H1 (cell line): ENCODE measurements around the gene FBXL15. TPM values are rescaled to one million over a fixed set of nuclear protein-coding genes. Genes with fewer than 3 reads are reported as not detected.
A peak's percentile ranks its signal among the peaks of the same experiment; 100 is the strongest.

ENCODE experiments used
- CTCF ChIA-PET: fragments of 300-600 bp; sonication (Branson Sonifier 250); formaldehyde crosslinking; loops from one replicate; lab custom pipeline; 2021; ENCODE audit not compliant: partially characterized antibody; lab: Charles Lee
- POLR2A ChIA-PET: fragments of 300-600 bp; sonication (Branson Sonifier 250); formaldehyde crosslinking; loops from one replicate; lab custom pipeline; 2021; ENCODE audit warnings: inconsistent platforms; ENCODE audit not compliant: partially characterized antibody; lab: Charles Lee
- DNase-seq, 2 experiments: peaks; one replicate each; pipeline versions ENCODE4 v3.0.0 to v3.0.0-alpha.2; 2010 to 2022; ENCODE audit warnings: low spot score in 2 of 2, low read depth in 1 of 2, mixed read lengths in 1 of 2
- FAIRE-seq: peaks from 2 replicates; lab custom pipeline; 2011; peaks lifted over from hg19 to GRCh38; lab: Jason Lieb, UNC
- H2AFZ ChIP-seq: 2 replicates; pipeline ENCODE4 v1.8.1; 2012; ENCODE audit warnings: low read length, inconsistent platforms
- H2AK5ac ChIP-seq: 2 replicates; pipeline ENCODE4 v1.6.1; 2013; ENCODE audit warnings: low read depth, low read length
- H2BK120ac ChIP-seq: replicated peaks from 2 replicates; pipeline ENCODE3; 2013; ENCODE audit warnings: low read depth, low read length, inconsistent platforms
- H2BK12ac ChIP-seq: 2 replicates; pipeline ENCODE4 v1.6.1; 2013; ENCODE audit warnings: low read depth, low read length
- H2BK15ac ChIP-seq: 2 replicates; pipeline ENCODE4 v1.6.1; 2013; ENCODE audit warnings: low read length
- H2BK20ac ChIP-seq: 2 replicates; pipeline ENCODE4 v1.6.1; 2013; ENCODE audit warnings: low read length
- H2BK5ac ChIP-seq: 2 replicates; pipeline ENCODE4 v1.6.1; 2013; ENCODE audit warnings: low read depth, low read length
- H3K14ac ChIP-seq: 2 replicates; pipeline ENCODE4 v1.6.1; 2013; ENCODE audit warnings: inconsistent platforms; ENCODE audit not compliant: insufficient read length
- H3K18ac ChIP-seq: 2 replicates; pipeline ENCODE4 v1.6.1; 2013; ENCODE audit warnings: low read length; ENCODE audit errors: extremely low read depth
- H3K23ac ChIP-seq: 2 replicates; pipeline ENCODE4 v1.6.1; 2013; ENCODE audit warnings: inconsistent platforms; ENCODE audit not compliant: insufficient read length
- H3K23me2 ChIP-seq: 2 replicates; pipeline ENCODE4 v1.6.1; 2013; ENCODE audit warnings: low read depth, low read length
- H3K27ac ChIP-seq: 2 replicates; pipeline ENCODE4 v1.6.1; 2011; ENCODE audit warnings: low read depth, low read length, inconsistent platforms
- H3K27me3 ChIP-seq, 4 experiments: replicated peaks in 1 of 4; 1 replicate in 1 of 4; 2 replicates in 3 of 4; pipeline versions ENCODE4 v1.6.1 to v1.8.1; 2011 to 2013; ENCODE audit warnings: low read length in 3 of 4, mild to moderate bottlenecking in 3 of 4, inconsistent platforms in 2 of 4, mixed read lengths in 2 of 4, moderate library complexity in 1 of 4; ENCODE audit not compliant: control insufficient read depth in 3 of 4, insufficient read depth in 3 of 4; ENCODE audit errors: extremely low read depth in 1 of 4
- H3K36me3 ChIP-seq, 4 experiments: 2 replicates each; pipeline versions ENCODE4 v1.6.1 to v1.8.1; 2011 to 2013; ENCODE audit warnings: mild to moderate bottlenecking in 4 of 4, low read length in 3 of 4, moderate library complexity in 2 of 4, control low read depth in 1 of 4, inconsistent platforms in 1 of 4; ENCODE audit not compliant: insufficient read depth in 4 of 4, control insufficient read depth in 2 of 4
- H3K4ac ChIP-seq: replicated peaks from 2 replicates; pipeline ENCODE3; 2013; ENCODE audit warnings: low read length, low read depth, mixed read lengths, inconsistent platforms; ENCODE audit not compliant: insufficient read length
- H3K4me1 ChIP-seq, 4 experiments: replicated peaks in 1 of 4; 1 replicate in 1 of 4; 2 replicates in 3 of 4; pipeline versions ENCODE4 v1.6.1 to v1.8.1; 2011 to 2013; ENCODE audit warnings: low read length in 3 of 4, inconsistent platforms in 2 of 4, mixed read lengths in 1 of 4; ENCODE audit not compliant: insufficient read depth in 4 of 4, control insufficient read depth in 3 of 4
- H3K4me2 ChIP-seq, 2 experiments: 2 replicates each; pipeline versions ENCODE4 v1.6.1 to v1.8.1; 2011 to 2013; ENCODE audit warnings: low read depth in 2 of 2, low read length in 2 of 2, control low read depth in 1 of 2, inconsistent platforms in 1 of 2, mild to moderate bottlenecking in 1 of 2; ENCODE audit not compliant: insufficient read depth in 1 of 2
- H3K4me3 ChIP-seq, 4 experiments: fragments of 200-600, 300-600 bp in 1 of 4; sonication (generic), shearing (Covaris generic), sonication (Bioruptor Twin) in 1 of 4; 2 replicates each; pipeline versions ENCODE4 v1.5.1 to v1.8.1; 2011 to 2016; ENCODE audit warnings: low read length in 4 of 4, low read depth in 3 of 4, control low read depth in 2 of 4, inconsistent platforms in 2 of 4, mild to moderate bottlenecking in 2 of 4, mixed read lengths in 1 of 4, moderate library complexity in 1 of 4; ENCODE audit not compliant: insufficient read depth in 2 of 4; ENCODE audit errors: extremely low read depth in 1 of 4
- H3K56ac ChIP-seq: replicated peaks from 2 replicates; pipeline ENCODE3; 2013; ENCODE audit warnings: low read depth, mild to moderate bottlenecking, mixed read lengths, low read length, inconsistent platforms; ENCODE audit not compliant: insufficient read length
- H3K79me1 ChIP-seq: 2 replicates; pipeline ENCODE4 v1.6.1; 2013; ENCODE audit warnings: low read depth, low read length, control low read depth
- H3K79me2 ChIP-seq, 2 experiments: 2 replicates each; pipeline versions ENCODE4 v1.6.1 to v1.8.1; 2012 to 2013; ENCODE audit warnings: low read length in 2 of 2, mild to moderate bottlenecking in 2 of 2, inconsistent platforms in 1 of 2; ENCODE audit not compliant: insufficient read depth in 2 of 2, control insufficient read depth in 1 of 2
- H3K9ac ChIP-seq, 4 experiments: replicated peaks in 1 of 4; 1 replicate in 1 of 4; 2 replicates in 3 of 4; pipeline versions ENCODE4 v1.6.1 to v1.8.1; 2011 to 2013; ENCODE audit warnings: low read depth in 3 of 4, low read length in 3 of 4, control low read depth in 2 of 4, mild to moderate bottlenecking in 2 of 4, moderate library complexity in 2 of 4, inconsistent platforms in 1 of 4; ENCODE audit errors: extremely low read depth in 1 of 4
- H3K9me3 ChIP-seq, 2 experiments: 2 replicates each; pipeline versions ENCODE4 v1.6.1 to v1.8.1; 2012 to 2013; ENCODE audit warnings: mild to moderate bottlenecking in 2 of 2, moderate library complexity in 2 of 2, control low read depth in 1 of 2, inconsistent platforms in 1 of 2, low read depth in 1 of 2, low read length in 1 of 2, mixed read lengths in 1 of 2; ENCODE audit not compliant: insufficient read depth in 2 of 2
- H4K20me1 ChIP-seq, 2 experiments: replicated peaks in 1 of 2; 2 replicates each; pipeline versions ENCODE3 to v1.8.1; 2011 to 2013; ENCODE audit warnings: inconsistent platforms in 2 of 2, low read length in 2 of 2, mild to moderate bottlenecking in 1 of 2; ENCODE audit not compliant: insufficient read depth in 2 of 2, control insufficient read depth in 1 of 2
- H4K5ac ChIP-seq: 2 replicates; pipeline ENCODE4 v1.6.1; 2013; ENCODE audit warnings: low read length, low read depth, mixed read lengths, inconsistent platforms; ENCODE audit not compliant: insufficient read length
- H4K8ac ChIP-seq: 2 replicates; pipeline ENCODE4 v1.8.0; 2013; ENCODE audit warnings: mild to moderate bottlenecking, moderate library complexity, low read length, inconsistent platforms; ENCODE audit not compliant: insufficient read depth; ENCODE audit errors: extremely low read depth
- H4K91ac ChIP-seq: replicated peaks from 2 replicates; pipeline ENCODE3; 2013; ENCODE audit warnings: low read length, mixed read lengths, inconsistent platforms; ENCODE audit not compliant: insufficient read length
- WGBS, 2 experiments: shearing (Covaris generic) in 1 of 2; methylation state at CpG; one replicate each; pipeline versions ENCODE4 v1.1.6 to v1.1.7; 2013 to 2015; ENCODE audit warnings: low lambda C conversion rate in 2 of 2, mixed read lengths in 2 of 2, inconsistent platforms in 1 of 2, low coverage in 1 of 2, missing lambda C conversion rate in 1 of 2; ENCODE audit not compliant: insufficient replicate concordance in 2 of 2, insufficient coverage in 1 of 2, insufficient read length in 1 of 2; ENCODE audit errors: extremely low coverage in 1 of 2, missing lambda C conversion rate in 1 of 2; 5-methylcytosine and 5-hydroxymethylcytosine counted together
- polyA plus RNA-seq, 7 experiments: library from polyadenylated mRNA; depleted of rRNA in 3 of 7; stranded (reverse) in 5 of 7; unstranded in 2 of 7; fragments of >200 nt in 5 of 7; fragments of 200-250 nt in 2 of 7; gene quantifications; 1 replicate in 5 of 7; 2 replicates in 1 of 7; 4 replicates in 1 of 7; pipeline versions ENCODE4 v1.2.1 to v1.2.3, GENCODE V29; 2011 to 2013; ENCODE audit warnings: missing spikeins in 2 of 7, mixed read lengths in 2 of 7
- total RNA-seq: library from RNA; stranded (reverse); fragmentation: NEBNext Ultra II Directional; extraction: Animal tissue kit (Norgen Biotek cat#: 25700); gene quantifications from 2 replicates; pipeline ENCODE4 v1.2.1, GENCODE V29; 2021
- TF ChIP-seq, protein P1 (sequence below): IDR thresholded peaks from 2 replicates; pipeline ENCODE4 v1.6.1; 2011; ENCODE audit warnings: low read depth, mild to moderate bottlenecking, low read length; ENCODE audit not compliant: insufficient read depth
- TF ChIP-seq, protein P2 (sequence below), 3 experiments: IDR thresholded peaks; 1 replicate in 2 of 3; 2 replicates in 1 of 3; pipeline versions ENCODE4 v1.5.1 to v1.6.1; 2011; ENCODE audit warnings: low read length in 3 of 3, mild to moderate bottlenecking in 3 of 3, inconsistent platforms in 2 of 3, low read depth in 1 of 3, moderate library complexity in 1 of 3; ENCODE audit not compliant: insufficient read depth in 1 of 3; ENCODE audit errors: control extremely low read depth in 1 of 3
- TF ChIP-seq, protein P3 (sequence below): IDR thresholded peaks from 2 replicates; pipeline ENCODE4 v1.6.1; 2012; ENCODE audit warnings: inconsistent platforms

Gene FBXL15
- total and polyA plus RNA-seq, 2 of the 8 experiments (the other 6 are each of a cell fraction or from before 2014, with no cell fraction given): 11.3 to 22.6 TPM

DNA sequence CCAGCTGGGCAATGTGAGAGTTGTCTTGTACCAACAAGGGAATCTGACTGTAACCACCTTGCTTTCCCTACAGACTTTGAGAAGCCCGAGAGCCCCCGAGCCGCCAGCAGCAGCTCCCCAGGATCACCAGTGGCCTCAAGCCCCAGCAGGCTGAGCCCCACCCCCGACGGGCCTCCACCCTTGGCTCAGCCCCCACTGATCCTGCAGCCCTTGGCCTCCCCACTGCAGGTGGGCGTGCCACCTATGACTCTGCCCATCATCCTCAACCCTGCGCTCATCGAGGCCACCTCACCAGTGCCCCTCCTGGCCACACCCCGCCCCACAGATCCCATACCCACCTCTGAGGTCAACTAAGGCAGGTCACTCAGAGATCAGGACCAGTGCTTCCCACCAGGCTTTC is 38.7 kb upstream of the FBXL15 start:
- no peak overlapping the region for H2BK12ac ChIP-seq
- H2BK15ac ChIP-seq: no peak overlapping the region
- no peak overlapping the region for H3K18ac ChIP-seq
- no peak overlapping the region for H2BK20ac ChIP-seq
- no peak for FAIRE-seq
- H2BK120ac ChIP-seq: no peak overlapping the region
- H3K9me3 ChIP-seq: no peaks in the 10 kb centered on the region
- no peak overlapping the region for H3K9ac ChIP-seq
- H3K56ac ChIP-seq: no peak overlapping the region
- TF ChIP-seq, protein P1, sequence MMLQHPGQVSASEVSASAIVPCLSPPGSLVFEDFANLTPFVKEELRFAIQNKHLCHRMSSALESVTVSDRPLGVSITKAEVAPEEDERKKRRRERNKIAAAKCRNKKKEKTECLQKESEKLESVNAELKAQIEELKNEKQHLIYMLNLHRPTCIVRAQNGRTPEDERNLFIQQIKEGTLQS: no peak
- TF ChIP-seq, protein P2, sequence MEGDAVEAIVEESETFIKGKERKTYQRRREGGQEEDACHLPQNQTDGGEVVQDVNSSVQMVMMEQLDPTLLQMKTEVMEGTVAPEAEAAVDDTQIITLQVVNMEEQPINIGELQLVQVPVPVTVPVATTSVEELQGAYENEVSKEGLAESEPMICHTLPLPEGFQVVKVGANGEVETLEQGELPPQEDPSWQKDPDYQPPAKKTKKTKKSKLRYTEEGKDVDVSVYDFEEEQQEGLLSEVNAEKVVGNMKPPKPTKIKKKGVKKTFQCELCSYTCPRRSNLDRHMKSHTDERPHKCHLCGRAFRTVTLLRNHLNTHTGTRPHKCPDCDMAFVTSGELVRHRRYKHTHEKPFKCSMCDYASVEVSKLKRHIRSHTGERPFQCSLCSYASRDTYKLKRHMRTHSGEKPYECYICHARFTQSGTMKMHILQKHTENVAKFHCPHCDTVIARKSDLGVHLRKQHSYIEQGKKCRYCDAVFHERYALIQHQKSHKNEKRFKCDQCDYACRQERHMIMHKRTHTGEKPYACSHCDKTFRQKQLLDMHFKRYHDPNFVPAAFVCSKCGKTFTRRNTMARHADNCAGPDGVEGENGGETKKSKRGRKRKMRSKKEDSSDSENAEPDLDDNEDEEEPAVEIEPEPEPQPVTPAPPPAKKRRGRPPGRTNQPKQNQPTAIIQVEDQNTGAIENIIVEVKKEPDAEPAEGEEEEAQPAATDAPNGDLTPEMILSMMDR (IDR thresholded peaks at IDR 0.05; ENCODE audit: control extremely low read depth in 1 of 3, insufficient read depth in 1 of 3, low read depth in 1 of 3, low read length in 3 of 3): peak in 2 of 3 experiments; percentile 1 to 15; a peak in 2 of 4 replicates
- TF ChIP-seq, protein P3, sequence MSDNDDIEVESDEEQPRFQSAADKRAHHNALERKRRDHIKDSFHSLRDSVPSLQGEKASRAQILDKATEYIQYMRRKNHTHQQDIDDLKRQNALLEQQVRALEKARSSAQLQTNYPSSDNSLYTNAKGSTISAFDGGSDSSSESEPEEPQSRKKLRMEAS: no peak
- TF ChIP-seq, all 59 proteins: peak for 1
- Histone ChIP-seq H3K27me3 (no peaks in the 10 kb centered on the region), H3K79me2 (no peaks in the 10 kb centered on the region), H3K27ac (no peak overlapping the region), H3K4ac (no peak overlapping the region), H3K79me1 (no peaks in the 10 kb centered on the region), H2AFZ (no peak overlapping the region), H4K91ac (no peak overlapping the region), H4K8ac (no peak overlapping the region), H3K4me2 (no peak overlapping the region), H4K20me1 (no peaks in the 10 kb centered on the region), H2BK5ac (no peak overlapping the region), H3K4me1 (0 out of 7 replicates have a peak, but pooled peaks cover 0 to 2% (median 0%) of the 10 kb centered on the region in 4 experiments), H3K23ac (no peak overlapping the region), H4K5ac (no peak overlapping the region), H3K4me3 (no peak overlapping the region), H3K36me3 (peaks cover 3 to 15% (median 7%) of the 10 kb centered on the region in 4 experiments; a peak in 5 of 8 replicates), H3K14ac (no peak overlapping the region), H2AK5ac (no peak overlapping the region), H3K23me2 (no peaks in the 10 kb centered on the region)
- ChIA-PET POLR2A (no interaction called here), CTCF (interaction anchor here (0.7 to 17.7 kb wide), 14 partner anchors 8 to 155 kb away, joined by 3 to 357 read pairs (median 10); partner anchors contain the start of genes FBXL15 and NFKB2)
- DNase-seq: no peak
- WGBS, 2 experiments: 98% methylated on average over 9 of the region's 9 CpGs; no CpG with 5 or more reads in 1 of the 2 experiments
